Forelimb muscle (tissue), 1 donor: ENCODE data around the gene RNF32. TPM values are rescaled to one million over a fixed set of nuclear protein-coding genes. Genes with fewer than 3 reads are reported as not detected.
"Not testable (repeated sequence)": the region's sequence is repeated elsewhere in the genome, so short reads cannot be mapped to it uniquely, and the experiment has no call there.

Experiments used
- DNase-seq: peaks from one replicate; pipeline ENCODE4 v3.0.0-alpha.2; 2013; ENCODE audit warnings: low read depth
- polyA plus RNA-seq: library from polyadenylated mRNA; unstranded; fragments of 120-200 nt; gene quantifications from one replicate; pipeline ENCODE4 v1.2.1, GENCODE V29; 2013; ENCODE audit not compliant: insufficient read length

Gene RNF32
- polyA plus RNA-seq, 1 donor = 2.6 TPM

DNA sequence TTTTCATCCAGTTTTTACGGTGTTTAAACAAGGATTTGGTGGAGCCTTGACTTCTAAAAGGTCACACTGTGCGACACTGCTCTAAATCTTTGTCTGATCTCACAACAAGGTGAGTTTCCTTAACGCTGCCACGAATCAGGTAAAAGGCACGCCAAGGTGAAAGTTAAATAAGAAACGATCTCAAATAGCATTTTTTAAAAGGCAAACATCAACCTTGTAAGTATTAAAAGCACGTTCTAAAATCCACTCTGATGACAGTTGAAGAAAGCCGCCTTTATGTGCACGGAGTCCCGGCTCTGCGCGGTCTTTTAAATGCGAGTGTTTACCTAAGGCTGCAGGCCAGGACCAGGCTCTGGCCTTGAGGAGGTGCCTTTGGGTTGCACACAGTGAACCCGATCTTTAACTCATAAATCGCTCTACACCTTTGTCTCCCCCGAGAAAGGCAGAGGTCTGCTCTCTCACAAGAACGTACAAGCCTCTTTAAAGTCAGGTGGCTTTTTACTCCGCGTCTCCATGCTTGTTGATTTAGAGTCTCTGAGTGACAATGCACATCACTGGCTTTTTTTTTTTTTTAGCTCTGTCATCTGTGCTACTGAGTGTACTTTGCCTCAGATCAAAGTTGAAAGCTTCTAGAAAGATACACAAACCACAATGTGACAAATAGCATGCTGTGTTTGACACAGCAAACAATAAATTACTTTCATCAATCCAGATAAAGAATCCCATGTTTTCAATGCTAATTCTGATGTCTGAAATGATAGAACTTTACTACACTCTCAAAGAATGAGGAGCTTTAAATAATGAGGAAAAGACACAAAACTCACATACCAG, 25.9 kb upstream of the RNF32 start:
- DNase-seq = no peak

DNA sequence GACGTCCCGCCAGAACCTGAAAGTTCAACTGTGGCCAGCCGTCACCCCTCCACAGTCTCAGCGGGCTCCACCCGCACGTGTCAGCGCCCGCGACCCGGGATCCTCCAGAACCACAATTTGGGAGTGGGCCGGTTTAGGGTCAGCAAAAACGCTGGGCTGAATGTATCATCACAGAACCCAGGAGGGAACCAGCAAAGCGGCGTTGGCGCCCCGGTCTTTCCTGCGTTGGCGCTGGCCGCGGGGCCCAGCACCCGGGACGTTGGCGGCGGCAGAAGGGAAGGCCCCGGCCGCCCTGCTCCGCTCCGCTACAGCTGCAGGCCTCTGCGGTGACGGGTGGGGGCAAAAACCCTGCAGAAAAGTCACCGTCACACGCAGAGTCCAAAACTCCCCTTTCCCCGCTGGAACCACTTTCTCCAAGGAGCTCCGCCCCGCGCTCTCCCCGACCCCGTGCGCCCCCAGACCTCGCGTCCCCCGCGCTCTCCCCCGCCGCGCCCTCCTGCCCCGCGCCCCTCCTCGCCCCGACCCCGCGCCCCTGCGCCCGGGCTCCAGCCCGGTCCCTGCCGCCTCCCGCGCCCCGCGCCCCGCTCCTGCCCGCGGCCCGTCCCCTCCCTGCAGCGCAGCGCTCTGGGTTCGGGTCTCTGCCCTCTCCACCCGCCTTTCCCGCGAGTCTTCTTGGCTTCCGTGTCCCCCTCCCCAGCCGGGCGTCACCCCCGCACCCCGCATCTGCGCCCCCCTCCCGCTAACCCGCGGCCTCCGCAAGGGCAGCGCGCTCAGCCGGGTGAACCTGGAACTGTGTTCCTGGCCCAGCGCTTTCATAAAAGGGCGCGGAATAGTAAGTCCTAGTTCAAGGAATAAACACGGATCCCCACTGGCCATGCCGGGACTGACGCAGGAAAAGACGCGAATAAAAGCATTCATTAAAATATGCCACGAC, 24.0 kb upstream of the RNF32 start:
- no peak for DNase-seq

DNA sequence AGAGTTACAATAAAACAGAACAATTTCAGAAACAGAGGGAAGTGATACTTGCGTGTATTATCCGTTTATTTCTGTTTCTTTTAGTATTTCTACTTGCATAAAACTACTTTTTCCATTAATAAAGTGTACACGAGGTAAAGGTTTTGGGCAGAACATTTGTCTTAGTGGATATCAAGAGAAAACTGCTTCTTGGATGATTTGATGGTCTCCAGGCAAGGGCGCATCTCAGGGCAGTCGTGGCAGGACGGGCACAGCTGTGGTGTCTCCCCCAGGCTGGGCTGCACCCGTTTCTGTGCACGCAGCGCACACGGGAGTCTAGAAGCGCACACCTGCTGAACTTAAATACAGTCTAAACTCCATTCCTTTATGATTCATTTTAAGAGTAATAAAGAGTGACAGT, 23.4 kb upstream of the RNF32 start:
- DNase-seq = no peak

DNA sequence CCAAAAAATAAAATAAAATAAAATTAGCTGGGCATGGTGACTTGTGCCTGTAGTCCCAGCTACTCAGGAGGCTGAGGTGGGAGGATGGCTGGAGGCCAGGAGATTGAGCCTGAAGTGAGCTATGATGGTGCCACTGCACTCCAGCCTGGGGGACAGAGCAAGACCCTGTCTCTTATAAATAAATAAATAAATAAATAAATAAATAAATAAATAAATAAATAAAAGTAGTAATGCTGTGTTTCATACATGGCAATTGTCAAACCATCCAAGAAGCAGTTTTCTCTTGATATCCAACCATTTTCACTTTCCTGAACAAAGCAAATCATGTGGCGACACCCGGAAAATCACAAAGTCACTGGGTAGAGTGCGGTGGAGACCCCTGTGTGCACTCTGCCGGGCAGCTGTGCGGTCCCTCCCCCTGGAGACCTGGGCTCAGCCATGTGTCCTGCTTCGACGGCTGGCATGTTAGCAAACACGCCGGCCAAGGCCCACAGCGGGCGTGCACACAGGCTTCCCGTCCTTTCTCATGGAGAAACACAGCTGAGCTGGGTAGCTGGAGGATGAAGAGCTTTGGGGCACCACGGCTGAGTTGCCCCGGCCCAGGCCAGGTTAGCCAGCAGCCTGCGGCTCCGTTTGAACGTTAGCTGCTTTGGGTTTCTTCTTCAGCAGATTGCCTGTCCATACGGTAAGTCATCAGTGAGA, 22.3 kb upstream of the RNF32 start:
- DNase-seq = no peak

DNA sequence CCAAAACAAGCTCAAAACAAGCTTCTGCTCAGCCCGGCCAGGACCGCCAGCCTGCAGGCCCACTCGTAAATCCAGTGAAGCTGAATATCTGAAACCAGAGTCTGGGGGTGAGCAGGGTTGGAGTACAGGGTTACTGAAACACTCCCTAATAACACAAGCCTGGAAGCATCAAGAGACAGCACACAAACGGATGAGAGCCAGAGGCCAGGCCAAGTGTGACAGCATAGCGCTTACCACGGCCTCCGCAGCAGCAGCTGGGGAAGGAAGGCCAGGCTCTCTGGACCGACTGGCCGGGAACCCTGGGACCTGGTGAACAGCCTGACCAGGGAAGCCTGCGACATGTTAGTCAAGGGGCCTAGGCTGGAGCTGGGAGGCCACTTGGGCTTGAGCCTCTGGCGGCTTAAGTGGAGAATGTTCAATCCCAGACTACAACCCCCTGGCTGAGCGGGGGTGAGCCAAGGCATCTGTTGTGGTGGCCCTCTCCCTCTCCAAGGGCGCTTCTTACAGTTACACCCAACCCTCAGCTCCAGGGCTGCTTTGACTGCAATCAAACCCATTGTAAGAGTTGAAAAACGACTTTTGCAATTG, 21.7 kb upstream of the RNF32 start:
- no peak for DNase-seq

DNA sequence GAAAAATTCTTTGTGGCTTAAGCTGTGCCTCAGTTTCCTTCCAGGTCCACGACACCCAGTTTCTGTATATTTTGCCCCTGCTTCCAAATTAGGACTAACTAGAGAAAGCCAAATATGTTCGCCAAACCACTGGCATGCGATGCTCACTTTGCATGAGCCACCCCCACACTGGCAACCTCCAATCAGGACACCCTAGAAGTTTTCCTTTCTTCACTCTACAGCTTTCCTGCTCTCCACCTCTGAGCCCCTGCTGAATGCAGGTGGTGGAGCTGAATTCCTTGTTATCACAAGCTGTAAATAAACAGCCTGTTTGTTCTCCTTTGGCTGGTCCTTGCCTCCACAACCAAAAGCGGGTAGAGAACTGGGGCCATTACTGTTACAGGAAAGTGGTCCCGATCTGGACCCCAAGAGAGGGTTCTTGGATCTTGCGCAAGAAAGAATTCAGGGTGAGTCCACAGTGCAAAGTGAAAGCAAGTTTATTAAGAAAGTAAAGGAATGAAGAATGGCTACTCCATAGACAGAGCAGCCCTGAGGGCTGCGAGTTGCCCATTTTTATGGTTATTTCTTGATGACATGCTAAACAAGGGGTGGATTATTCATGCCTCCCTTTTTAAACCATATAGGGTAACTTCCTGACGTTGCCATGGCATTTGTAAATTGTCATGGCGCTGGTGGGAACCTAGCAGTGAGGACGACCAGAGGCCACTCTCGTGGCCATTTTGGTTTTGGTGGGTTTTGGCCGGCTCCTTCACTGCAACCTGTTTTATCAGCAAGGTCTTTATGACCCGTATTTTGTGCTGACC, 20.9 kb upstream of the RNF32 start:
- DNase-seq = not testable (repeated sequence)

DNA sequence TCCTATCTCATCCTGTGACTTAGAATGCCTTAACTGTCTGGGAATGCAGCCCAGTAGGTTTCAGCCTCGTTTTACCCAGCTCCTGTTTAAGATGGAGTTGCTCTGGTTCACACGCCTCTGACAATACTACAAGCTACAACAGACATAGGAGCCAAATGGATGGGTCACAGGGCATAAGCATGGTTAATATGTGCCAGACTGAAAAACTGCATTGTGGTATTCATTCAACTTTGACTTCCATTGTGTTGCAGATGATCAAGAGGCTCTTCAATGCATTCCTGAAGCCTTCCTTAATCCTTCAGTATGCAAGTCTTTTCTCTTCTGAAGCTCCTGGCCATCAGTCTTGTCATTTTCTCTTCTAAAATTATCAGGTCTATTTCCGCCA, 20.3 kb upstream of the RNF32 start:
- DNase-seq = no peak

DNA sequence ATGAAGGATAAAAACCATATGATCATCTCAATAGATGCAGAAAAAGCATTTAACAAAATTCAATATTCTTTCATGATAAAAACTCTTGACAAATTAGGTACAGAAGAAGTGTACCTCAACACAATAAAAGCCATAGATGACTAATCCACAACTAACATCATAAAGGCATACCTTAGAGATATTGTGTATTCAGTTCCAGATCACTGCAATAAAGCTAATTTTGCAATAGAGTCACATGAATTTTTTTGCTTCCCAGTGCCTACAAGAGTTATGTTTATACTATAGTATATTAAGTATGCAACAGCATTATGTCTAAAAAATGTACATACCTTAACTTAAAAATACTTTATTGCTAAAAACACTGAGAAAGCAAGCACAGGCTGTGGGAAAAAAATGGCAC, 18.9 kb upstream of the RNF32 start:
- no peak for DNase-seq

DNA sequence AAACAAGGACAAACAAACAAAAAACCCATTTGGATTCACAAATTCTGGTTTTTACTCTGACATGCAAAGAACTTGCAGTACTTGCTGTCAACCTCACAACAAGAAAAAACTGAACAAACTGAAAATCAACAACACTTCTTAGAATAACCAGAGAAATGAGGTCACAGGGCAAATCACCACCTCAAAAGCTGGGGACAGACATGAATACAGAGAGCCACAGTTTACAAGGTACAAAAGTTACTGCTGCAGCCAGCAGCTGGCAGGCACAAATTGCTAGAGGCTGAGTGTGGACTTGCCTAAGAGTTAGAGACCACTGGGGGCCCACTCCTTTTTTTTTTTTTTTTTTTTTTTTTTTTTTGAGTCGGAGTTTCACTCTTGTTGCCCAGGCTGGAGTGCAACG, 15.0 kb upstream of the RNF32 start:
- no peak for DNase-seq

DNA sequence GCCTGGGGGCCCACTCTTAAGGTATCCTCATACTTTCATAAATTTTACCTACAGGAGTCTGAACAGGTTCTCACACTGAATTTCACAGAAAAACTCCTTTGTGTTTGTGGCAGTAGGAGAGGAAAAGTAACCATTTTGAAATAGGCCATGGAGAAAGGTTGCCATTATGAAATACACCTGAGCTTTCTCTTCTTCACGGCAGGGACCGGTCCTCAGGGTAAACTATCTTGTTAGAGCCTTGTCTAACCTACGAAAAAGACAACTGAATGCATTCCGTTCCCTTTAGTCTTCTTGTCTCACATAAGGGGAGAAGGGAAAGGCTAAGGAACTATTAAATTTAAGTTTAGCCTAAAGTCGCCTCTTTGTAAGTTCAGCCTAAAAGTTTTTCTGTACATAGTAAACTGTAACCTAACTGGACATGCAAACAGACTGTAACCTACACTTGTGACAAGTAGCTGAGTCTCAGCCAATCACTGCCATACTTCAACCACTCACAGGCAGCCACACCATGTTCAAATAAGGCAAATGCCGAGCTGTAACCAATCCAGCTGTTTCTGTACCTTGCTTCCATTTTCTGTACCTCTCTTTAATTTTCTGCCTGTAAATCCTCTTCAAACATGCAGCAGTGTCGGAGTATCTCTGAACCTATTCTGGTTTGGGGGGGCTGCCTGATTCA, 14.2 kb upstream of the RNF32 start:
- DNase-seq = no peak

DNA sequence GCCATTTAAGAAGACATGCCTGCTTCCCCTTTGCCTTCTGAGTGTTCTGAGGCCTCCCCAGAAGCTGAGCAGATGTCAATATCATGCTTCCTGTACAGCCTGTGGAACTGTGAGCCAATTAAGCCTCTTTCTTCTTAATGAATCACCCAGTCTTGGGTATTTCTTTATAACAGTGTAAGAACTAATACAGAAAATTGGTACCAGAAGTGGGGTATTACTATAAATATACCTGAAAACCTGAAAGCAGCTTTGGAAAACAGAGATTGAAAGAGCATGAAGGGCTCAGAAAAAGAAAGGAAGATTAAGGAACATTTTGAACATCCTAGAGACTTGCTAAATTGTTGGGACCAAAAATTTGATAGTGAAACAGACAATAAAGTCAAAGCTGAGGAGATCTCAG, 12.0 kb upstream of the RNF32 start:
- no peak for DNase-seq

DNA sequence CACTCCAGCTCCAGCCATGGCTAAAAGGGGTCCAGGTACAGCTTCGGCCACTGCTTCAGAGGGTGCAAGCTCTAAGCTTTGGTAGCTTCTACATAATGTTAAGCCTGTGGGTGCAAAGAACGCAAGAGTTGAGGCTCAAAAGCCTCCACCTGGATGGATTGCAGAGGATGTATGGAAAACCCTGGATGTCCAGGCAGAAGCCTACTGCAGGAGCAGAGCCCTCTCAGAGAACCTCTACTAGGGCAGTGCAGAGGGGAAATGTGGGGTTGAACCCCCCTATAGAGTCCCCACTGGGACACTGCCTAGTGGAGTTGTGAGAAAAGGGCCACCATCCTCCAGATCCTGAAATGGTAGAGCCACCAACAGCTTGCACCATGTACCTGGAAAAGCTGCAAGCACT, 10.7 kb upstream of the RNF32 start:
- DNase-seq = no peak

DNA sequence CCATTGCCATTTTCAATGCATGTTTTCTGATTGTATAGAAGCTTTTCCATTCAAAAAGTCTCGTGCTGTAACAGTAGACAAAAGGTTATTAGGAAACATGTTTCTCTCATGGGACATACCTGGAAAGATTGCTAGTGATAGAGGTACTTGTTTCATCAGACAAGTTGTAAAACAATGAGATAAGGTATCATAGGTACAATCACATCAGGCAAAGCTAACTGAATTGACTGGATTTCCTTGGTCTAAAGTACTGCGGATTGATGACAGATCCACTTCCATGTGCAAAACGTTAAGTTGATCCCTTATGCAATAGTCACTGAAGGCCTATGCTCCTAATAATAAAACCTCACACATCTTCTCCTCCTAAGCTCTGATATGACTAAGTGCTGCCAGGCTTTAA, 6.5 kb upstream of the RNF32 start:
- no peak for DNase-seq

DNA sequence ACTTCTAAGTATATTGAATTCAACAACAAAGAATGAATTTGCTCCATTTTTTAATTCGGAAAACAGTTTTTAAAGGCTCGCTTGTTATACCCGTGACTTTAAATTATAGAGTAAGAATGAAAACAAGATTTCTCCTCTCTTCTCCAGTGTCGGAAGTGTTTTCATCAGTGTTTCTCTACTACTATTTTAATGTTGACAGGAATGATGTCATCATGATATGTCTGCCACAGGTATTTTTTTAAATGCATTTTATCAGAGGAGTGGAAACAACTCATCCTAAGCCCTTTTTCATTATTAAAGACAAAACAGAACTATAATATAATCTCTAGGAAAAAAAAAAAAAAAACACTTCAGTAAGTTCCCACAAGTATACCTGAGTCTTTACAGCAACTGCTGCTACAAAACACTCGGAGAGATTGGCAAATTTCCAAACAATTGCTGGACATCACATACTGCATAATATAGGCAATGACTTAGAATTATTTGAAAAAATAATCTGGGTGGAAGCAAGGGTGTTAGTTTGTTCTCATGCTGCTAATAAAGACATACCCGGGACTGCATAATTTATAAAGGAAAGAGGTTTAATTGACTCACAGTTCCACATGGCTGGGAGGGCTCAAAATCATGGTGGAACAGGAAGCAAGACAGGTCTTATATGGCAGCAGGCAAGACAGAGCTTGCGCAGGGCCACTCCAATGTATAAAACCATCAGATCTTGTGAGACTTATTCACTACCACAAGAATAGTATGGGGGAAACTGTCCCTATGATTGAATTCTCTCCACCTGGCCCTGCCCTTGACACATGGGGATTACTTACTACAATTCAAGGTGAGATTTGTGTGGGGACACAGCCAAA, 4.8 kb upstream of the RNF32 start:
- DNase-seq = no peak

DNA sequence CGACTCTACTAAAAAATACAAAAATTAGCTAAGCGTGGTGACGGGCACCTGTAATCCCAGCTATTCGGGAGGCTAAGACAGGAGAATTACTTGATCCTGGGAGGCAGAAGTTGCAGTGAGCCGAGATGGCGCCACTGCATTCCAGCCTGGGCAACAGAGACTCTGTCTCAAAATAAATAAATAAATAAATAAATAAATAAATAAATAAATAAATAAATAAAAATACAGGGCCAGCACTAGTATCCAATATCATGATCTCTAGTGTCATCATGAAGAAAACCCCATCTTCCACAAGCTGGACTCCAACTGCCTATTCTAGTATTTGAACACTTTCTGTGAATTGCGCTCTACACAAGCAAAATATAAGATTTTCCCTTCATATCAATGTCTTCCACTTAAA, 3.5 kb upstream of the RNF32 start:
- DNase-seq = not testable (repeated sequence)

DNA sequence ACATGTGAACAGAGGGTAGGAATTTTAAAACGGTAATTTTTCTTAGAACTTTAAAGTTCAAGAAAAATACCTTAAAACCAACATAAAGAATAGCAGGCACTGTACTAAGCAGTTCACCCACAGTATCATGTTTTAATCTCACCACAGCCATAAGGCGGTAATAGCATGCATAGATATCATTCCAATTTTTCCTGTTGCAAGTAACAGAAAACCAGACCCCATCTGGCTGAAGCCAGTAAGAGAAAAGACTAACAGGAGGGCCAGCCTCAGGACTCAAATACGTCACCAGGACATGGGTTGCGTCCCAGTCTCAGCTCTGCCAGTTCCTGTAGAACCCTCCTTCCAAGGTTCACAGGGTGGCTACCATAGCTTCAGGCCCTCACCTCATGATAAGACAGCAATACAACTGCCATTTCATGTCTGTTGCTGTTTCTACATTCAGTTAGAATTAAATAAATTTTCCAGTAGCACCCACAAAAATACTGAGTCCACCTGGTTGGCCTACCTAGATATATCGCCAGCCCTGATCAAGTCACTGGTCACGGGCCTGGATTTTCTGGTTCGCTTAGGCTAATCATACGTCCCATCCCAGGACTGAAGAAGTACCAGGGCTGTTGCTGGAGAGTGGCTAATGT, 2.0 kb upstream of the RNF32 start:
- no peak for DNase-seq

DNA sequence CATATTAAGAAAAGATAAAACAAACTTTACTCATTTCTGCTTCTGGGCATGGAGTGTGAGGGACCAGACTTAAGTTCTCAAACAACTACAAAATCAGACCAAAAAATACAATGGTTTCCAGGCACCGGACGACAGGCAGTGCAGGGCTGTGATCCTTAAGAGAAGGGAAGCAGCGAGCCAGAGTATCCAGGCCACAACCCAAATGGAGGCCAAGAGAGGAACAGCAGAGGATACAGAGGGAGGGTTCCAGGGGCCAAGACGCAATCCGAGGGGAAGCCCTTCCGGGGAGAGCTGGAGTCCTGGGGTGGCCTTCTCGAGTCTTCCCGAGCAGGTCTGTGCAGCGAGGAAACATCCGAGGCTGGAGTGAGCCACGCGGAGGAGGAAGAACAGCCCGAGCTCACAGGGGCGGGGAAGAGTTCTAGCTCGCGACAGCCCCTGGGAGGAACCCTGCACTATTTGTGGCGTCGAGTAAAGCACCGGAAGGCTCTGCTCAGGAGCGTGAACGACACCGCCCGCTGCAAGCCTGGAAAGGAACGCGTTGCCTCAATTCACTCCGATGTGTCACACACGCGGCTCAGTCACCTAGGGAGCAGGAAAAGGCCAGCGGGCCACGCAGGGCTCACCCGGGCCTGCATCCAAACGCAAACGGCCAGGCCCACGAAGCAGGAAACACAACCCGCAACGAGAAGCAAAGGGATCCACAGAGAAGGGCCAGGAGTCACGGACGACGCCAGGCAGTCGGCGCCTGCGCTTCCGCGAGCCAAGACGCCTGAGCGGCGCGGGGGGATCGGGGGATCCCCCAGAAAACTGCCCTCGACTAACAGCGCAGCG, 933 bp upstream of the RNF32 start:
- no peak for DNase-seq

DNA sequence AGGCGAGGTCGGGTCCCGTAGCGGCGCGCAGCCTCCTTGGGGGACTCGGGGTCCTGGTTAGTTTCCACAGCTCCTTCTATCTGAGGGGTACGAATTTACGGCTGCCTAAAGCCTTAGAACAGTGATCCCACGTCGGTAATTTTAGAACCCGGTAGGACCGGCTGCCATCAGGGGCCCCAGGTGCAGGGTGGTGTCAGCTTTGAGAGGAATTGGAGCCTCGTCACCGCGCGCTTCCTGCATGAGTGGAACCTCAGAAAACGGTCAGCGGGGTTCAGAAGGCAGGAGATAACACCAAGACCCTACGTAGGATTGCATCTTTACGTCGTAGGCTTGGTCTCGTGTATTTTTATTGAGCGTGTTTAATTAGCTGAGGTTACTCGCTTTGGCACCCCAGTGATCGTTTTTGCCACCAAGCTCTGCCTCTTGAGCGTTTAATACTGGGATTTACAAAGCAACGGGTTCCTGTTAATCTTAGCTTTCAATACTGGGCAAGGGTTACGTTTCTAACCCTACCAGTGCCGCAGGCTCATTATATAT, 443 bp downstream of the RNF32 start:
- no peak for DNase-seq
